Smooth muscle cell (in vitro differentiated cells): ENCODE measurements around the gene ZNF674. TPM values are rescaled to one million over a fixed set of nuclear protein-coding genes. Genes with fewer than 3 reads are reported as not detected.

Experiments used
- DNase-seq: peaks from one replicate; lab custom pipeline; 2025; ENCODE audit not compliant: unreplicated experiment; lab: John Stamatoyannopoulos, UW
- H2AFZ ChIP-seq: fragments of 200-600 bp; sonication (generic); 2 replicates; pipeline ENCODE4 v1.6.0; 2016; ENCODE audit warnings: antibody characterized with exemption, low read depth, mild to moderate bottlenecking
- H3F3A ChIP-seq: fragments of 200-600 bp; sonication (generic); 2 replicates; pipeline ENCODE4 v1.6.0; 2017; ENCODE audit warnings: antibody characterized with exemption, low read depth
- H3K27ac ChIP-seq: fragments of 200-600 bp; sonication (generic); 2 replicates; pipeline ENCODE4 v1.5.1; 2016; ENCODE audit warnings: low read depth, mild to moderate bottlenecking
- H3K27me3 ChIP-seq: fragments of 200-600 bp; sonication (generic); 2 replicates; pipeline ENCODE4 v1.6.1; 2016; ENCODE audit warnings: low read depth, mild to moderate bottlenecking
- H3K36me3 ChIP-seq: fragments of 200-600 bp; sonication (generic); 2 replicates; pipeline ENCODE4 v1.5.1; 2016; ENCODE audit warnings: low read depth
- H3K4me1 ChIP-seq: fragments of 200-600 bp; sonication (generic); 2 replicates; pipeline ENCODE4 v1.5.1; 2016; ENCODE audit warnings: low read depth
- H3K4me2 ChIP-seq: fragments of 200-600 bp; sonication (generic); 2 replicates; pipeline ENCODE4 v1.6.0; 2016; ENCODE audit warnings: mild to moderate bottlenecking
- H3K4me3 ChIP-seq: fragments of 200-600 bp; sonication (generic); 2 replicates; pipeline ENCODE4 v1.5.1; 2016; ENCODE audit warnings: mild to moderate bottlenecking
- H3K79me2 ChIP-seq: fragments of 200-600 bp; sonication (generic); 2 replicates; pipeline ENCODE4 v1.6.0; 2016; ENCODE audit warnings: low read depth, mild to moderate bottlenecking
- H3K9ac ChIP-seq: fragments of 200-600 bp; sonication (generic); 2 replicates; pipeline ENCODE4 v1.6.0; 2016; ENCODE audit warnings: low read depth
- H3K9me3 ChIP-seq: fragments of 200-600 bp; sonication (generic); replicated peaks from 2 replicates; pipeline ENCODE4 v1.5.1; 2016; ENCODE audit warnings: low read depth
- H4K20me1 ChIP-seq: fragments of 200-600 bp; sonication (generic); 2 replicates; pipeline ENCODE4 v1.6.0; 2016; ENCODE audit warnings: low read depth
- CTCF ChIP-seq: fragments of 200-600 bp; sonication (generic); IDR thresholded peaks from 2 replicates; pipeline ENCODE4 v1.5.1; 2017; ENCODE audit warnings: borderline replicate concordance, mild to moderate bottlenecking, antibody characterized with exemption; ENCODE audit not compliant: insufficient read depth, poor library complexity, severe bottlenecking
- WGBS: methylation state at CpG from one replicate; pipeline ENCODE4 v1.1.7; 2016; ENCODE audit warnings: low lambda C conversion rate; 5-methylcytosine and 5-hydroxymethylcytosine counted together
- polyA plus RNA-seq: library from polyadenylated mRNA; unstranded; fragments of >200 nt; fragmentation: Nextera tagmentation; extraction: Ambion mirVana; gene quantifications from 2 replicates; pipeline ENCODE4 v1.2.1, GENCODE V29; 2016
- small RNA-seq: library from RNA; depleted of rRNA; stranded (forward); fragments of <200 nt; gene quantifications from one replicate; pipeline ENCODE3, GENCODE V24; 2014
- total RNA-seq: library from RNA; depleted of rRNA; stranded (reverse); fragments of >200 nt; gene quantifications from 2 replicates; pipeline ENCODE4 v1.2.3, GENCODE V29; 2014

ZNF674 gene
- total and polyA plus RNA-seq, 2 experiments from 2014 or later: 1.7 to 4.0 TPM

DNA sequence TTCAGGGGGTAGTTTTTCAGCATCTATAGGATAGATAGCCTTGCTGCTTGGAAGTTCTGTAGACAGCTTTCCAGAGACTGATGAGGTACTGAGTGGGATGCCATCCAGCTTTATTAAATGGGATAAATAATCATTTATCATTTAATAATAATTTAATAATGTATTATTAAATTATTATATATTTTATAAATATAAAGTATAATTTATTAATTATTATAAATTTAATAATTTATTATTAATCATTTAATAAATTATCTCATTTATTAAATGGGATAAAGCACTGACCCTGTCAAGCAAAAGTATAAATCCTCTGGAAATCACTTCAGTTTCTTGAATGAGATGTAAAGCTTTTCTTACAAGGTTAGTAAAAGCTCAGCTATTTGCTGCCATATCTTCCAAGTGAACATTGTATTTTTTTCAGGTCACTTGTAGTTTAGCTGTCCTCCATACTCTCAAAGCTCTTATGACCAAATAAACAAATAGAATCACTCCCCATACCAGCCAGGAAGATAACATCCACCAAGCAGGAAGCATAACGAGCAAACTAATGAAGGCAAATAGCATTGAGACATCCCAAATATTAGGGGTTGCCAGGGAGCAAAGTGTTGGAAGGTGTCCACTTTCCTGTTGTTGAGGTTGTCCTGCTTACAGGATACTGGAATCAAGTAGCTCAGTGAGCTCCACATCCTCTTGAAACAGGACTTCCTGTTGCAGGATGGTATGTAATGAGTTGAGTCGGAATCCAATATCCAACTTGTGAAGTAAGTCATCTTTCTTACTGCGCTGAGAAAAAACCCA lies 88.9 kb downstream of the ZNF674 start:
- 87% methylated on average over 3 of the region's 3 CpGs for WGBS
- no peak for DNase-seq
- H3K4me1 ChIP-seq: no peaks in the 10 kb centered on the region
- no peak for TF ChIP-seq CTCF
- no peaks in the 10 kb centered on the region for H3K27me3 ChIP-seq
- no peak overlapping the region for H2AFZ ChIP-seq
- no peaks in the 10 kb centered on the region for H3K9me3 ChIP-seq
- no peaks in the 10 kb centered on the region for H4K20me1 ChIP-seq
- no peak overlapping the region for H3K4me2 ChIP-seq
- no peak overlapping the region for H3K27ac ChIP-seq
- no peaks in the 10 kb centered on the region for H3K79me2 ChIP-seq
- H3K36me3 ChIP-seq: no peaks in the 10 kb centered on the region
- H3K4me3 ChIP-seq: no peak overlapping the region
- H3F3A ChIP-seq: no peaks in the 10 kb centered on the region
- no peak overlapping the region for H3K9ac ChIP-seq

Small RNA genes within 50 kb of the gene (small RNA-seq; reads per million reads assigned to genes)
- gene RF00017 (not detected), gene RNU6-50P (not detected)

Other genes with a start within 250 kb of the ZNF674 start
- gene CHST7, start 28.3 kb upstream of the ZNF674 start, total RNA-seq: 3.5 and 9.3 TPM in 2 replicates
- 3.6 and 7.0 TPM in 2 replicates for gene CHST7, start 28.3 kb upstream of the ZNF674 start, polyA plus RNA-seq
- 6.5 and 6.7 TPM in 2 replicates for gene SLC9A7, start 213.7 kb upstream of the ZNF674 start, total RNA-seq
- 0.83 and 1.5 TPM in 2 replicates for gene SLC9A7, start 213.7 kb upstream of the ZNF674 start, polyA plus RNA-seq